ENCODE measurements around the gene REM2.

- TF ChIP-seq CTCF (IDR thresholded peaks at IDR 0.05) (no peak), POLR2A (IDR thresholded peaks at IDR 0.05) (no peak)
Measured at GRCh38 chr14:22910916-22911315, 27.9 kb downstream of the REM2 start.
